HepG2 (cell line): ENCODE results near the gene SUV39H2. TPM values are rescaled to one million over a fixed set of nuclear protein-coding genes. Genes with fewer than 3 reads are reported as not detected.

Experiments used
- CHD4 ChIP-seq: fragments of 200-600 bp; sonication (generic); IDR thresholded peaks from 2 replicates; pipeline ENCODE4 v1.7.0; 2017; ENCODE audit warnings: mild to moderate bottlenecking, low read length, borderline replicate concordance
- GZF1 ChIP-seq: sonication (generic); formaldehyde crosslinking; IDR thresholded peaks from 2 replicates; pipeline ENCODE4 v1.5.1; 2020; ENCODE audit warnings: mild to moderate bottlenecking, missing genetic modification reagents
- JUND ChIP-seq: sonication (generic); formaldehyde crosslinking; IDR thresholded peaks from 2 replicates; pipeline ENCODE4 v1.8.0; 2022; ENCODE audit warnings: mild to moderate bottlenecking, missing genetic modification reagents
- KLF11 ChIP-seq: IDR thresholded peaks from 2 replicates; pipeline ENCODE4 v1.6.1; 2016; ENCODE audit warnings: missing compliant biosample characterization
- MIER3 ChIP-seq: IDR thresholded peaks from 2 replicates; pipeline ENCODE4 v1.6.1; 2016; ENCODE audit warnings: missing compliant biosample characterization, borderline replicate concordance
- PPARG ChIP-seq: conservative IDR thresholded peaks from 2 replicates; pipeline ENCODE4 v1.6.1; 2016; ENCODE audit warnings: missing biosample characterization, missing genetic modification reagents
- RCOR2 ChIP-seq: IDR thresholded peaks from 2 replicates; pipeline ENCODE4 v1.6.1; 2016; ENCODE audit warnings: missing biosample characterization, missing genetic modification reagents
- REL ChIP-seq: sonication (generic); formaldehyde crosslinking; conservative IDR thresholded peaks from 2 replicates; pipeline ENCODE4 v1.8.0; 2022; ENCODE audit warnings: mild to moderate bottlenecking, missing genetic modification reagents, moderate library complexity
- SMAD3 ChIP-seq: sonication (generic); formaldehyde crosslinking; IDR thresholded peaks from 2 replicates; pipeline ENCODE4 v1.4.0; 2020; ENCODE audit warnings: missing genetic modification reagents
- TBP ChIP-seq: sonication (generic); formaldehyde crosslinking; IDR thresholded peaks from 2 replicates; pipeline ENCODE4 v1.5.0; 2020; ENCODE audit warnings: missing genetic modification reagents
- TBX2 ChIP-seq: sonication (generic); formaldehyde crosslinking; IDR thresholded peaks from 2 replicates; pipeline ENCODE4 v1.5.0; 2020; ENCODE audit warnings: missing genetic modification reagents, mild to moderate bottlenecking, borderline replicate concordance
- XBP1 ChIP-seq: sonication (generic); formaldehyde crosslinking; IDR thresholded peaks from 2 replicates; pipeline ENCODE4 v1.5.0; 2020; ENCODE audit warnings: missing genetic modification reagents
- YEATS4 ChIP-seq: sonication (generic); formaldehyde crosslinking; IDR thresholded peaks from 2 replicates; pipeline ENCODE4 v1.4.0; 2020; ENCODE audit warnings: missing genetic modification reagents, borderline replicate concordance
- ZBTB33 ChIP-seq: sonication (generic); formaldehyde crosslinking; IDR thresholded peaks from 2 replicates; pipeline ENCODE4 v1.4.0; 2020; ENCODE audit warnings: missing genetic modification reagents
- ZFP1 ChIP-seq: IDR thresholded peaks from 2 replicates; pipeline ENCODE4 v1.6.1; 2016
- ZFP36L1 ChIP-seq: sonication (generic); formaldehyde crosslinking; IDR thresholded peaks from 2 replicates; pipeline ENCODE4 v1.8.0; 2022; ENCODE audit warnings: mild to moderate bottlenecking, missing genetic modification reagents, moderate library complexity
- ZFP91 ChIP-seq: sonication (generic); formaldehyde crosslinking; IDR thresholded peaks from 2 replicates; pipeline ENCODE4 v1.9.0; 2022; ENCODE audit warnings: missing genetic modification reagents, mild to moderate bottlenecking, borderline replicate concordance
- ZNF17 ChIP-seq: sonication (generic); formaldehyde crosslinking; IDR thresholded peaks from 2 replicates; pipeline ENCODE4 v1.5.0; 2020; ENCODE audit warnings: mild to moderate bottlenecking, missing genetic modification reagents
- ZNF224 ChIP-seq: sonication (generic); formaldehyde crosslinking; IDR thresholded peaks from 2 replicates; pipeline ENCODE4 v1.5.0; 2020; ENCODE audit warnings: mild to moderate bottlenecking, missing genetic modification reagents
- ZNF317 ChIP-seq: sonication (generic); formaldehyde crosslinking; IDR thresholded peaks from 2 replicates; pipeline ENCODE4 v1.5.0; 2020; ENCODE audit warnings: mild to moderate bottlenecking, missing genetic modification reagents
- ZNF430 ChIP-seq: sonication (generic); formaldehyde crosslinking; IDR thresholded peaks from 2 replicates; pipeline ENCODE4 v1.9.0; 2021; ENCODE audit warnings: mild to moderate bottlenecking, missing genetic modification reagents
- ZNF468 ChIP-seq: sonication (generic); formaldehyde crosslinking; IDR thresholded peaks from 2 replicates; pipeline ENCODE4 v1.8.0; 2022; ENCODE audit warnings: mild to moderate bottlenecking, moderate library complexity, missing genetic modification reagents
- ZNF543 ChIP-seq: sonication (generic); formaldehyde crosslinking; IDR thresholded peaks from 2 replicates; pipeline ENCODE4 v1.4.0; 2020; ENCODE audit warnings: mild to moderate bottlenecking, missing genetic modification reagents
- ZNF75D ChIP-seq: sonication (generic); formaldehyde crosslinking; IDR thresholded peaks from 2 replicates; pipeline ENCODE4 v1.8.1; 2023; ENCODE audit warnings: missing genetic modification reagents, mild to moderate bottlenecking, borderline replicate concordance
- ZNF780A ChIP-seq: sonication (generic); formaldehyde crosslinking; IDR thresholded peaks from 2 replicates; pipeline ENCODE4 v1.8.0; 2022; ENCODE audit warnings: mild to moderate bottlenecking, missing genetic modification reagents, moderate library complexity
- ZNF878 ChIP-seq: sonication (generic); formaldehyde crosslinking; IDR thresholded peaks from 2 replicates; pipeline ENCODE4 v1.8.1; 2023; ENCODE audit warnings: mild to moderate bottlenecking, missing genetic modification reagents, moderate library complexity
- polyA plus RNA-seq, 8 experiments: library from polyadenylated mRNA; depleted of rRNA in 3 of 8; stranded (reverse) in 7 of 8; unstranded in 1 of 8; fragments of >200 nt; fragmentation: Illumina TruSeq in 4 of 8; extraction: Trizol in 4 of 8; gene quantifications; 2 replicates each; pipeline versions ENCODE4 v1.2.1 to v1.2.3, GENCODE V29; 2011 to 2016; ENCODE audit warnings: low read depth in 4 of 8, missing spikeins in 1 of 8, mixed read lengths in 1 of 8; ENCODE audit not compliant: insufficient read depth in 1 of 8
- total RNA-seq, 5 experiments: library from RNA; depleted of rRNA; stranded (reverse); fragments of >200 nt; fragmentation: Illumina TruSeq; extraction: Trizol; gene quantifications; 2 replicates each; pipeline ENCODE4 v1.2.3, GENCODE V29; 2016; ENCODE audit warnings: low read depth in 1 of 5

SUV39H2 gene
- total and polyA plus RNA-seq, 2 of the 13 experiments (the other 11 are each of a cell fraction or from before 2014, with no cell fraction given), result 9.0 to 44.3 TPM

GRCh38 chr10:14878266-14879123, at the start of gene SUV39H2 (continued):
- peak; percentile 81; the same call in 1 of the 2 replicates for TF ChIP-seq MIER3 (CRISPR knock-in tag)
- 0 out of 2 replicates have a peak, but pooled peaks have one; percentile 58 for TF ChIP-seq GZF1
- TF ChIP-seq ZNF317, result peak; percentile 51; the same call in 1 of the 2 replicates
- TF ChIP-seq ZFP36L1 (CRISPR knock-in tag), result no peak
- TF ChIP-seq ZBTB33, result no peak
- 0 out of 2 replicates have a peak, but pooled peaks have one; percentile 67 for TF ChIP-seq ZFP1 (CRISPR knock-in tag)
- TF ChIP-seq ZNF17 (CRISPR knock-in tag), result no peak
- TF ChIP-seq ZNF780A (CRISPR knock-in tag), result no peak
- no peak; the same call in 1 of the 2 replicates for TF ChIP-seq TBX2 (CRISPR knock-in tag)
- TF ChIP-seq ZNF878, result no peak
- peak; percentile 69 for TF ChIP-seq ZNF430 (CRISPR knock-in tag)
- TF ChIP-seq ZNF468 (CRISPR knock-in tag), result no peak
- 0 out of 2 replicates have a peak, but pooled peaks have one; percentile 29 for TF ChIP-seq CHD4
- peak; percentile 77; the same call in 1 of the 2 replicates for TF ChIP-seq ZNF75D
- no peak for TF ChIP-seq TBP (CRISPR knock-in tag)
- TF ChIP-seq JUND, result peak; percentile 63; the same call in 1 of the 2 replicates
- 0 out of 2 replicates have a peak, but pooled peaks have one; percentile 79 for TF ChIP-seq KLF11 (CRISPR knock-in tag)
- TF ChIP-seq RCOR2 (CRISPR knock-in tag), result no peak
- TF ChIP-seq ZNF224 (CRISPR knock-in tag), result no peak
- TF ChIP-seq ZFP91 (CRISPR knock-in tag), result peak; percentile 83; the same call in 1 of the 2 replicates
- no peak; the same call in 1 of the 2 replicates for TF ChIP-seq XBP1 (CRISPR knock-in tag)
- peak; percentile 66; the same call in 1 of the 2 replicates for TF ChIP-seq ZNF543 (CRISPR knock-in tag)
- TF ChIP-seq YEATS4 (CRISPR knock-in tag), result peak; percentile 93
- 0 out of 2 replicates have a peak, but pooled peaks have one; percentile 22 for TF ChIP-seq REL
- TF ChIP-seq SMAD3 (CRISPR knock-in tag), result peak; percentile 70; the same call in 1 of the 2 replicates
- TF ChIP-seq PPARG, result no peak
